Thyroid gland (tissue), 4 donors: ENCODE measurements around the gene CSTPP1.

Source experiments
- POLR2A ChIP-seq, 2 donors: fragments of 450-650 bp; IDR thresholded peaks; one replicate each; pipeline ENCODE4 v1.6.1; 2017; ENCODE audit warnings: antibody characterized with exemption in 2 of 2, mild to moderate bottlenecking in 2 of 2, moderate library complexity in 1 of 2
- TF ChIP-seq, protein P1 (sequence below), 6 experiments: fragments of 200-600 bp in 3 of 6; fragments of 450-650 bp in 3 of 6; sonication (generic) in 3 of 6; IDR thresholded peaks; one replicate each; pipeline ENCODE4 v1.5.1; 2016 to 2019; ENCODE audit warnings: antibody characterized with exemption in 6 of 6, mild to moderate bottlenecking in 2 of 6, inconsistent platforms in 1 of 6, moderate library complexity in 1 of 6

DNA sequence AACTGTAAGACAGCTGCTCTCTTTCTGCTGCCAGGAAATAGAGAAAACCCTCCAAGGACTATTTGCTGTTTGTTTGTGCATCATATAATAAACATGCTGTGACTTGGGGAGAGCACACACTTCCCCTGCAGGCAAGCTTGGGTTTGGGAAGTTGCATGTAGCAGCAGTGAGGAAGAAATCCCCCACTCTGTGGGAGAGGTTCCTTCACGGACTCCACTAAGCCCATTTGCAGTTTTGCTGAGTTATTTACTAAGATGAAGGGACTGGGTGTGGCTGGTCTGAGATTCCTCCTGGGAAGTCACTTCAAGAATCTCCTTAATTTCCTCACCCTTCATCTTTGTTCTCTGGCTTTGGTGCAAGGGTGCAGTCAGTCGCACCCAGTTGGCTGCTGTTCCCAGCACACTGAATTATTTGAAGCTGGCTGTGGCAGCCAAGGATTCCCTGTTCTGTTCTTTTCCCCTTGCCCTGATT lies 135.3 kb downstream of the CSTPP1 start:
- TF ChIP-seq, protein P1, sequence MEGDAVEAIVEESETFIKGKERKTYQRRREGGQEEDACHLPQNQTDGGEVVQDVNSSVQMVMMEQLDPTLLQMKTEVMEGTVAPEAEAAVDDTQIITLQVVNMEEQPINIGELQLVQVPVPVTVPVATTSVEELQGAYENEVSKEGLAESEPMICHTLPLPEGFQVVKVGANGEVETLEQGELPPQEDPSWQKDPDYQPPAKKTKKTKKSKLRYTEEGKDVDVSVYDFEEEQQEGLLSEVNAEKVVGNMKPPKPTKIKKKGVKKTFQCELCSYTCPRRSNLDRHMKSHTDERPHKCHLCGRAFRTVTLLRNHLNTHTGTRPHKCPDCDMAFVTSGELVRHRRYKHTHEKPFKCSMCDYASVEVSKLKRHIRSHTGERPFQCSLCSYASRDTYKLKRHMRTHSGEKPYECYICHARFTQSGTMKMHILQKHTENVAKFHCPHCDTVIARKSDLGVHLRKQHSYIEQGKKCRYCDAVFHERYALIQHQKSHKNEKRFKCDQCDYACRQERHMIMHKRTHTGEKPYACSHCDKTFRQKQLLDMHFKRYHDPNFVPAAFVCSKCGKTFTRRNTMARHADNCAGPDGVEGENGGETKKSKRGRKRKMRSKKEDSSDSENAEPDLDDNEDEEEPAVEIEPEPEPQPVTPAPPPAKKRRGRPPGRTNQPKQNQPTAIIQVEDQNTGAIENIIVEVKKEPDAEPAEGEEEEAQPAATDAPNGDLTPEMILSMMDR (IDR thresholded peaks at IDR 0.05), result no peak
- no peak for TF ChIP-seq POLR2A (IDR thresholded peaks at IDR 0.05)
